ENCODE results near the gene OLIG3.

OLIG3 gene

GRCh38 chr6:137471497-137471896 lies 22.7 kb downstream of the OLIG3 start:
- no peak for DNase-seq (ENCODE audit: low read depth in 2 of 2)

GRCh38 chr6:137467211-137467610 lies 27.0 kb downstream of the OLIG3 start:
- DNase-seq (ENCODE audit: low read depth in 2 of 2): no peak

DNA sequence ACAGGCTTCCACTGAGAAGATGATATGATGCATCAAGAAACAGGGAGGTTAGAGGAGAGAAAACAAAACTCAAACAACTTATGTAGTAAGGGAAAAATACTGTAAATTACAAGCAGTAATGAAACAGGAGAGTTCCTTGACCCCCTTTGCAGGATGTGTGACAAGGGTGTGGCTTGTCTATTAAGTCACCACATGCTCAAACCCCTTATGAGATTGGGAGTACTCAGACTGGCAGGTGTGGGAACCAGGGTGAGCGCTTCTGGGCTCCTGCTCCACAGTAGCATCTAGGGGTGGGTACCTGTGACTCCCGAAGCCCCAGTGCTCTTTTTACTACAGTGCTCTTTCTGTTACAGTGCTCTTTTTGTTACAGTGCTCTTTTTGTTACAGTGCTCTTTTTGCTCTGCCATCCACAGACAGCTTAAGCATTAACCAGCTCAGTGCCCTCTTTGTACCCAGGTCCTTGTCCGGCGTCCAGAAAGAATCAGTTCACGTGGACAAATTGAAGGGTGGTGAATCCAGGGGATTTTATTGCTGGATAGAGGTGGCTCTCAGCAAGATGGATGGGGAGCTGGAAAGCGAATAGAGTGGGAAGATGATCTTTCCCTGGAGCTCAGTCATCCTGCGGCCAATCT lies 28.7 kb downstream of the OLIG3 start:
- no peak for DNase-seq (ENCODE audit: low read depth in 2 of 2)

GRCh38 chr6:137452333-137452894 lies 41.8 kb downstream of the OLIG3 start:
- DNase-seq (ENCODE audit: low read depth in 2 of 2): no peak

DNA sequence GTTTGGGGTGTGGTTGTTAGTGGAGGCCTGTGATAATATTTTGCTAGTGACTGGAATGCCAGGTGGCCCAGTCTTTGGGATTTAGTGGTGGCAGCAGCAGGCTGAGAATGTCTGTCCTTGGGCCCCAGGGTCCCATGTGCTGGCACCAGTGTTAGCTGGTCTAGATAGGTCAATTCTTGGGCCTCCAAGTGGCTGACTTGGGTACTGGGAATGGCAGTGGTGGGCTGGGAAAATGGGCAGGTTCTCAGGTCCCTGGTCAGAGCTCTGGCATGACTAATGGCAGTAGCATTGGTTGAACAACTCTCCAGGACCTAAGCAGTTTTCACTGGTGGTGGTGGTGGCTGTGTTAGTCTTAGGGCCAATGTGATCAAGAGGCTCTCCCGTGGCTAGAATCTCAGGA lies 50.3 kb downstream of the OLIG3 start:
- DNase-seq (ENCODE audit: low read depth in 2 of 2): no peak
